Epidermal melanocyte (primary cell): ENCODE results near the gene ARF1.

ENCODE experiments used
- DNase-seq: peaks from one replicate; pipeline ENCODE4 v3.0.0; 2011; ENCODE audit warnings: low spot score; ENCODE audit not compliant: insufficient read length

Gene ARF1

DNA sequence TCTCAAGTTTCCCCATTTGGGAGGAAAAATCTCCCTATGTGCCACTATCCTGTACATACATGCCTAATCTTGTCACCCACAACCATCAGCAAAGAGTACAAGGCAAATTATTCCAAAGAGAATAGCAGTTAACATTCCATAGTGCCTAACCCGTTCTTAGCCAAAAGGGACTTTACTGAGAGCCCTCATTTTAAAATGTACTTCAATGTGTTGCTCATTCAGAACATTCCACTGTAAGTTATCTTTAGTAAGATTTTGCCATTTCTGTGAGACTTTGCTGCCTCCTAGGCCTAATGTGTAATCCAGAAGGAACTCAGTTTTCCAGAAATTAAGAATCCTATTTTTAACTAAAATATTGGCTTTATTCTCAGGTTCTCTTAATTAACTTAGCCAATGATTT is 37.8 kb downstream of the ARF1 start:
- no peak for DNase-seq

DNA sequence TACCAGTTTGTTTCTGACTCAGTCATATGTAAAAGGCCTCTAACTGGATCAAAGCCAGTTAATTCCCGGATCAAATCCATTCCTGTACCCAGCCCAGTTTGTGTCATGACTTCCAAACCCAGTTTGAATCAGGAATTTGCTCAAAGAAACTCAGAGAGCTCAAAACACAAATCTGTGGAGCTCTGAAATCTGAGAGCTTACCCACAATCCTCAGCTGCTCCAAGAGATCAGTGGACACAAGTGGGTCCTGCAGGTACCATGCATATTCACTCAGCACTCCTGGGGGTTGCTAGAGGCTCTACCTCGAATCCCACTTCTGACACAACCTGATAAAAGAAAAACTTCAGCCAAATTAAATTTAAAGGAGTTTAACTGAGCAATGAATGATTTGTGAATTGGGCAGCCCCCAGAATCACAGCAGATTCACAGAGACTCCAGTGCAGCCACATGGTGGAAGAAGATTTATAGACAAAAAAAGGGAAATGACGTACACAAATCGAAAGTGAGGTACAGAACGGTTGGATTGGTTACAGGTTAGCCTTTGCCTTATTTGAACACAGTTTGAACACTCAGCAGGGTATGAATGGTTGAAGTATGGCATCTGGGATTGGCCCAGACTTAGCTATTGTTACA is 38.5 kb downstream of the ARF1 start:
- DNase-seq, result no peak

DNA sequence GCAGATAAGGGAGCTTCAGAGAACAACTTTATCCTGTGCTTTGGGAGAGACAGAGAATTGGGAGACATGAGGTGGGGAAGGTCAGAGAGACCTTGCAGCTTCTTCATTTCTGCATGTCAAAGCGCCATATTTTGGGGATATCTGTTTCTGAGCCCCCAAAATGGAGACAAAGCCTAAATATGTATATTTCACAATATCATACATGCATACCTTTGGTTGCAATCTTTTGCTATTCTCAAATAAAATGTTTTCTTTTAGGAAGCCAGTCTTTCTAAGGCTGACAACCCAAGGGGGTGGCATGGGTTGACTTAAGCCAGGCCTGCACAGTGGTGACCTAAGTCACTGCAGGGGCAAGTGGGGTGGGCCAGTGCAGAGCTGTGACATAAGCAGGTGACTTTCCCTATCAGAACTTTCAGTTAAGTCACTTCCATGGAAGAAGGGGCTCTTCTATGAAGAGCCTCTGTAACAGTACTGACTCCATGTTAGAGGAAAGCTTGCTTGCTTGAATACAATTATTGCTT is 40.5 kb downstream of the ARF1 start:
- no peak for DNase-seq

DNA sequence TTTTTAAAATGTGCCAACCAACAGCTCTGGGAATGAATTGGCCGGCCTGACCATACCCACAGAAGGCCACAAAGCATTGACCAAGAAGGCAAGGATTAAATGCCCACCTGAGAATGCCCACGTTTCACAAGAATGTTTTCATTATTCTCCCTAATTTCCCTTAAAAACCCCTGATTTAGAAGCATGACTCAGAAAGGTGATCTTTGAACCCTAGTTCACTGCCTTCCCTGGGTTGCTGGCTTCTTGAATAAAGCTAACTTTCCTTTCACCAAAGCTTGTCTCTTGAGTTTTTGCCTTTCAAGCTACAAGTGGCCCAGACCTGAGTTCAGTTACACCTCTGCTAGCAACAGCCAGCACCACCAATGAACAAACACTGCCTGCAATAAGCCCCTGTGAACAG is 41.0 kb downstream of the ARF1 start:
- no peak for DNase-seq

DNA sequence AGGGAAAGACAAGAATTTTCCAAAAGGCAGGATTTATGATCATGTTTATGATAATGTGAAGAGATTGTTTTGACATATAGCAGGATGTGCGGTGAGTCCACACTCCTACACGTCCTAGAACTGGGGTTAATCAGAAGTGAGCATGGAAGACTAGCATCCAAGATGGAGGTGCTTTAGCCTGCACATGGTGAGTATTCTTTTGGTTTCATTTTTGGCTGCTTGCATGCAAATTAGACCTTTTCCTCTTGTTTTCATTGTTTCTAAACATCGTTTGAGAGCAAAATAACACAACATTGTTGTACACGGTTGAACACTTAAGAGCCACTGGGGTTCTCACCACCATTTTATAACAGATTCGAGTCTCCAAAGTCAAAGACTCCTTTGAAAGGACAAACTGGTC is 42.7 kb downstream of the ARF1 start:
- DNase-seq, result no peak

DNA sequence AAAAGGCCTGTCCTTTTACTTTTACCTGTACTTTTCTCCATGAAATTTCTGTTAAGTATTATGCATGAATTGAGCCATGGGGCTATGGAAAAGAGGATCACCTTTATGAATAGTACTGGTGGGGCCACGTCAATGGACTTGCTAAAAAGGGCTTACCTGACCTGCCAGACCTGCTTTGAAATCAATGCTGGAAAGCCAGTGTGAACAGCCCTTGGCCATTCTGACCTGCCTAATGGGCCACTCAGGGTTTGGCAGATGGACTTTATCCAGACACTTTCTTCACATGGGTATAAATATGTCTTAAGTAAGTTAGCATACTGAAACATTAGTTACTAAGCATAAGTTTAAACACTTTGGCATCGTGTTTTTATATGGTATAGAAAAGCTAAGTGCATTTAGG is 49.3 kb downstream of the ARF1 start:
- DNase-seq, result no peak

DNA sequence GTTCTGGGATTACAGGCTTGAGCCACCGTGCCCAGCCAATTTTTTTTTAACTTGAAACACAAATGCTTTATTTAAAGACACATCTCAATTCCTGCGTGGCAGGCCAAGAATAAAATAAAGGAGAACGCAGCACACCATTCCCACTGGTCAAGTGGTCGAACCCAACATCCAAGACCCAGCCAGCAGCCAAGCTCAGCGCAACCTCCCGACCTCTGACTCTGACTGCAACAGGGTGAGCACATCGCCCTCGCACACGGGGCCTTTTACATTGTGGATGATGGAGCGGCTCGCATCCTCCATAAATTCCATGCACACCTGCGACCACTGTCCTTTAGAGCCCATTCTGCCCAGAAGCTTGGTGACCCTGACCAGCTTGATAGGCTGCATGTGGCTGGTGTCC is 52.1 kb downstream of the ARF1 start:
- no peak for DNase-seq

DNA sequence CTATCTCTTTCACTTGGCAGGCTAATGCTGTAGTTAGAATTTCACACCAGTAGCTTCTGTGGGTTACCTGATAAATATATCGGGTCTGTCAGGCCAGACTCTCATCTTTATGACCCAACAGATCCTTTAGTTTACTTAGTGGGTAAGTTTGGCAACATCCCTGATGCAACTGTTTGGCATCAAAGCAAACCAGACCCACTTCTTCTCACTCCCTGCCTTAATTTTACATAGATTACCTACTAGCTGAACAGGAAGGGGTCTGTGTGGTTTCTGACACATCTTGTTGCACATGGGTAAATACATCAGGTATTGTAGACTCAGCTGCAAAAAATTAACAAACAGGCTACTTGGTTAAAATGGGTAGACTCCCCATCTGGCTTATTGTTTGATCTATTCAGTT is 54.4 kb downstream of the ARF1 start:
- DNase-seq, result no peak

DNA sequence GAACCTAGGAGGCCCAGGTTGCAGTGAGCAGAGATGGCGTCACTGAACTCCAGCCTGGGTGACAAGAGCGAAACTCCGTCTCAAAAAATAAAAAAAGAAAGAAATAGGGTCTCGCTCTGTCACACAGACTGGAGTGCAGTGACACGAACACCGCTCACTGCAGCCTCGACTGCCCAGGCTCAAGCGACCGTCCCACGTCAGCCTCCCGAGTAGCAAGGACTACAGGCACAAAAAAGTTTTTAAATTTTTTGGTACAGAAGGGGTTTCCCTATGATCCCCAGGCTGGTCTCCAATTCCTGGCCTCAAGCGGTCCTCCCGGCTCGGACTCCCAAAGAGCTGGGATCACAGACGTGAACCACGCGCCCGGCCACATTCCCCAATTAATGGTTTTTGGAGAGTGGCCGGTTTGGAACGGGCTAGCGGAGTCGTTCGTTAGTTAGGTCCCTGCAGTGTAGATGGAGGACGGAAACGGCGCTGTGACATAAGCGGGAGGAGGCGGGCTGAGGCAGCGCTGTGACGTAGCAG is 57.0 kb downstream of the ARF1 start:
- no peak for DNase-seq

DNA sequence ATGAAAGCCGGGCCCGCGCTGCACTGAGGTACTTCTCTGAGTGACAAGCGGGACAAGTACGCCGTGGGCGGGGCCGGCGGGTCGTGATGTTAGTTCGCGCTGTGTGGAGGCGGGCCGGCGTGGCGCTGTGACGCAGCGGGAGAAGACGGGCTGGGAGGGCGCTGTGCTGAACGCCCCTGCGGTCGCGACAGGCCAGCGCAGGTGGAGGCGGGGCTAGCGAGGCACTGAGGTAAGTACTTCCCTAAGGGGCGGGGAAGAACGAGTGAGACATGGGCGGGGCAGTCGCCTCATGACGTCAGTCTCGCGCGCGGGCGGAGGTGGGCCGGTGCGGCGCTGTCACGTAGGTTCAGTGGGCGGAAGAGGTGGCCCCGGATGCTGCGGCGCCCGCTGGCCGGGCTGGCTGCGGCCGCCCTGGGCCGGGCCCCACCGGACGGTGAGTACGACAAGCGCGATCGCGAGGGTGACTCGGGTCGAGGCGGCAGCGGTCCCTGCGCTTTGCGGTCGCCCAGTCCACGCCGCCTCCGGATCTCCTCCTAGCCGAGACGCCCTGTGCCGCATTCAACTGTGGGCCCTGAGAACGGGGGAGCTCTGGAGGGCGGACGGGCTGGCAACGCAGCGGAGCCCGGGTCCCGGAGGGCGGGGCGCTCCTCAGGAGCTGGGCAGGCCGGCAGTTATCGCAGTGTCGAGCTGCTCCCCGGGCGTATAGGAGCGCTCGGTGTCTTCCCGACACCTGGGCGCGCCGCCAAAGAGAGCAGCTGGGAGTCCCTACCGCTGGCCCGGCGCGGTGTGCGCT is 57.6 kb downstream of the ARF1 start, which contains the start of gene GUK1:
GUK1 (plus strand) TSS at position 349 of the 793 bp plus-strand sequence; CDS start at position 373, 24 bp downstream.
- DNase-seq, result peak; percentile 96

DNA sequence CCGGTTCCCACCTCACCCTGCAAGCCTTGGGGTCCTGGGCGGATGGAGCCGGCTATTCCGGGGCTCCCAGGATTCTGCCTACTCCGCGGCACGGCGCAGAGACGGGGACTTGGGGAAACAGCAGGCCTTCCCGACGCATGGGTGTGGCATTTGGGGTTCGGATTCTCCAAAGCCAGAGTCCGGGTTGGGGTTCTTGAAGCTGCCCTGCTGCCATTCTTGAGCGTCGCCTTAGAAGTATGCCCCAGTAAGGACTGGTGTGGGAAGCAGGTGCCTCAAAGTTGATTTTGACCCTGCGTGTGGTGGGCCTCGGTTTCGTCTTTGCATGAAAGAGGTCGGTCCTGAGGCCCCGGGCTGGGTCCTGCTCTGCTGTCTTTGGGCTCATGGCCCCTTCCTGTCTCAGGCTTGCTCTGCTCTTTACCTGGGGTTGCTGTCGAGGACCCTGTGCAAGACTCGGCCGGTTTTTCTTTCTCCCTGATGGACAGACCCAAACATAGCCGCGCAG is 58.3 kb downstream of the ARF1 start:
- no peak for DNase-seq

DNA sequence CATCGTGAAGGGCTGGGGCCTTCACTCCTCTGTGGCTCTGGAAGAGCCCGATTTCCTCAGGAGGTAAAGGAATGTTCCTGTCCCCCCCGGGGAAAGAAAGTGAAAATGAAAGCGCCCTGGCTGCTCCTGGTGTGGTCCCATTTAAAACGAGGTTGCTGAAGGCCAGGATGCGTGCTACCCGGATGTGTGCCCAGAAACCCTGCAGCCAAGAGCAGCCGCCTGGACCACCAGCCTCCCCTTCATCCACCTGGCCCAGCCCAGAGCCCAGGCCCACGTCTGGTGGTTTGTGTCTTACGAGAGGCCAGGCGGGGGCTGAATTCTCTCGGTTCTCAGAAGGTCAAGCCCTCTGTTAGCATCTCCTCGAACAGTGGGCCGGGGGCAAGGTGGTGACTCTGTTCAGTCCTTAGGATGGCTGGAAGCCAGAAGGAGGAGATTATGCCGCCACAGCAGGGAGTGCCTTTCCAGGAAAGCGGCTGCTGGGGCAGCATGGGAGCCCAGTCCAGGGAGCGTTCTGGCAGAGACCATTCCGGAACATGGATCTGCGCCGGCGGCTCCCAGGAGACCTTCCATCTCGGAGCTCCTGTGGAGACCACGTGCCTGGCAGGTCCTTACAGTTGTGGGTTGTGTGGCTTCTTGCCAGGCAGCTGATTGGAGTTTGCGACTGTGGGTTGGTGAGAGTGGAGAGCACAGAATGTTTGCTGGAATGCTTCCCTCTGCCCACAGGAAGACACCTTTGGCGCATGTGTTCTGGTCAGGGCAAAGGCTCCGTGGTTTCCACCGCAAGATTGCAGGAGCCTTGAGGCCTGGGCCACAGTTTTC is 58.9 kb downstream of the ARF1 start:
- no peak for DNase-seq

DNA sequence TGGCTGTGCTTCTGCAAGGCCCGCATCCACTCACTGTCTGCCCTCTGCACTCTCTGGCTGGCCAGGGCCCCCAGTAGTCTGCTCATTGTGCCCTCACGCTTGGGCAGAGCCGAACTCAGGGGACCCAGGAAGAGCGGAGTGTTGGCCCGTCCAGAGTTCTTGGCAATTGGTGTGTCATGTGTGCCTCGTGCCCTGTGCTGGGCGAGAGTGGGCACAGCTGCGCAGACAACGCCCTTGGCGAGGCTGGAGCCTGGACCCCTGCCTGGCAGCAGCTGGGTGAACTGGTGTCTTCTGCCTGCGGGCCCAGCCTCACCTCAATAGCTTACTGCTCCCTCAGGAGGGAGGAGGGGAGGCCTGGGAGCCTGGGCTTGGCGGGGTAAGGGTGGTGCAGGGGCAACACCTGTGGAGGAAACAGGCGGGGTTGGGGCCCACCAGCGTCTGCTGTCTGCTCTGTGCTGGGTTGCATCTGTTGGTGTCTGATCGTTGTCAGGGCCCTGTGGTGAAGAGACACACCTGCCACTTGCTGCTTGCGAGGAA is 59.7 kb downstream of the ARF1 start:
- no peak for DNase-seq

DNA sequence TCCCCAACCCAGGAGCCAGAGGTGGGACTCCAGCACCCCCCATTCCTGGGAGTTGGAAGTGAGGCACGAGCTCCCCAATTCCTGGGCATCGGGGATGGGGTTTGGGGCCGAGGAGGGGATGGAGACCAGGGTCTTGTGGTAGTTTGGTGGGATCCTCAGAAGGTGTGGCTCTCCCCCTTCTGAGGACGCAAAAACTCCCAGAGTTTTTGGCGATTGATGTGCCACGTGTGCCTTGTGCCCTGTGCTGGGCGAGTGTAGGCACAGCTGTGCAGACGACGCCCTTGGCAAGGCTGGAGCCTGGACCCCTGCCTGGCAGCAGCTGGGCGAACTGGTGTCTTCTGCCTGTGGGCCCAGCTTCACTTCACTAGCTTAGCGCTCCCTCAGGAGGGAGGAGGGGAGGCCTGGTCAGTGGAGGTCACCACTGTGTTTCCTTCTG is 60.2 kb downstream of the ARF1 start:
- no peak for DNase-seq

DNA sequence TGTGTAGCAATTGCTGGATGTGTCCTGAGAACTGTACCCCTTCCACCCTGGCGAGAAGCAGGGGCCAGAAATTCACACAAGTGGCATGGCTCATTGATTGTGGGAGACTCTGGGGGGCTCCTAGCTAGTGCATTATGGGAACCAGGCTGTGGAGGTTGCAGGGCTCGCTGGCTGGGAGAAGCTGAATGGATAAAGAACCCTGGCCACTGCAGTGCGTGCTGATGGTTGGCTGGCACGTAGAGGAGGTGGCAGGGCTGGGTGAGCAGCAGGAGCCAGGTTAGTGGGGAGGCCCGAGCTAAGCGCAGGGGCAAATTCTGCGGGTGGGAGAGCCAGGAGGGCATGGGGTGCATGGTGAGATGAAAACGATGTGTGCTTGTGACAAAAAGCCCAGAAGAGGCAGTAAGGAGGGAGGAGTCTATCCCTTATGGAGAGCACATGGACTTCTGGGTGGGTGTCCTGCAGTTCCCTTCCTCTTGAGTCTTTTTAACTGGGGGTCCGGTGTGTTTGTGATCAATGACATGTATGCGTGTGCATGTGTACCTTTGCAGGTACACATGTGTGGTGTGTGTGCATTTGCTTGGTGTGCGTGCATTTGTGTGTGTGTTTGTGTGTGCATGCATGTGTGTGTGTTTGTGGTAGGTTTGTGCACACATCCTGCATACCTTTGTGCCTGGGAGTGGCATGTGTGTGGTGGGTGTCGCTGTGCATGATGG is 61.1 kb downstream of the ARF1 start:
- DNase-seq, result no peak

DNA sequence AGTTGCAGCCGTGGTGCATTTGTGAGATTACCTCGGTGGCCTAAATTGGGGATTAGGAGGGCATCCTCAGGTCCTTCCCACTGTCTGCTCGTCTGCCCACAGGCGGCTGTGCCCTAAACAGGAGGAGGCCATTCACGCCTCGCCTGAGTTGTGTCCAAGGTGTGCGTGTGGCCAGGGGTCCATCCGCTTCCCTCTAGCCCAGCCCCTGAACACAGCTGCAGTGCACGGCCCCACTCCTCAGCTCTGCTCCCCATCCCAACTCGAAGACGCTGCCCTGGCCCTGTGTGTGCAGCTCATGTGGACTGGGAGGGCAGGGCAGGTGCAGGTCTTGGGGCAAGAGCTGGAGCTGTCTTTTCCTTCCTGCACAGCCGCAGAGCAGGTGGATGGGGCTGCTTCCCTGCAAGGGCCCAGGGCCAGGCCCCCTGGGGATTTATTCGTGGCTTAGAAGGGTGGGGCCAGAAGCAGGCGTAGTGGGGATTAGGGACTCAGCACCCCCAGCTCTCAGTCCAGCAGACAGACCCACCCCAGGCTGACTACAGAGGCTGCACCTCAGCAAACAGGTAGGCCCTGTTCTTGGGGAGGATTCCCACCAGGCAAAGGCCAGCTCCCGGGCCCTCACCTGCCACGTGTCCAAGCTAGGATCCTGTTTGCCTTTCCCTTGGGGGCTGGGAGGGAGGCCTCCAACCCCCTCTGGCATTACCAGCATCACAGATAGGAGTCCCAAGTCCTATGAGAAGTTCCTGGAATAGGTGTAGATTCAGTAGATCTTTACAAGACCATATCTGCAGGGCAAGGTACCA is 61.9 kb downstream of the ARF1 start:
- no peak for DNase-seq

DNA sequence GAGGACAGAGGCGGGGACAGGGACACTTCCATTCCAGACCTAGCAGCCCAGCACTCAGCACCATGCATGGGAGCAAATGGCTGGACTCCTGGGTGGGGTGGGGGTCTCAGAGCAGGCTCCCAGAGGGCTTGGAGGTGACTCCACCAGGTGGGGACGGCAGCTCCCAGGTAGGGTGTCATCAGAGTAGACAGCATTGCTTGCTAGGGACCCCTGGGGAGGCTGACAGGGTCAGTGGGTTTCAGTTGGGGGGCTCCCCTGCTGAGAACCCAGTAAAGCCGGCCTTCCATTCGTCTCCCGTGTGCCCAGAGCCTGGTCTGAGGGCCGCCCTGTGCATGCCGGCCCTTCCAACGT is 62.5 kb downstream of the ARF1 start:
- no peak for DNase-seq

DNA sequence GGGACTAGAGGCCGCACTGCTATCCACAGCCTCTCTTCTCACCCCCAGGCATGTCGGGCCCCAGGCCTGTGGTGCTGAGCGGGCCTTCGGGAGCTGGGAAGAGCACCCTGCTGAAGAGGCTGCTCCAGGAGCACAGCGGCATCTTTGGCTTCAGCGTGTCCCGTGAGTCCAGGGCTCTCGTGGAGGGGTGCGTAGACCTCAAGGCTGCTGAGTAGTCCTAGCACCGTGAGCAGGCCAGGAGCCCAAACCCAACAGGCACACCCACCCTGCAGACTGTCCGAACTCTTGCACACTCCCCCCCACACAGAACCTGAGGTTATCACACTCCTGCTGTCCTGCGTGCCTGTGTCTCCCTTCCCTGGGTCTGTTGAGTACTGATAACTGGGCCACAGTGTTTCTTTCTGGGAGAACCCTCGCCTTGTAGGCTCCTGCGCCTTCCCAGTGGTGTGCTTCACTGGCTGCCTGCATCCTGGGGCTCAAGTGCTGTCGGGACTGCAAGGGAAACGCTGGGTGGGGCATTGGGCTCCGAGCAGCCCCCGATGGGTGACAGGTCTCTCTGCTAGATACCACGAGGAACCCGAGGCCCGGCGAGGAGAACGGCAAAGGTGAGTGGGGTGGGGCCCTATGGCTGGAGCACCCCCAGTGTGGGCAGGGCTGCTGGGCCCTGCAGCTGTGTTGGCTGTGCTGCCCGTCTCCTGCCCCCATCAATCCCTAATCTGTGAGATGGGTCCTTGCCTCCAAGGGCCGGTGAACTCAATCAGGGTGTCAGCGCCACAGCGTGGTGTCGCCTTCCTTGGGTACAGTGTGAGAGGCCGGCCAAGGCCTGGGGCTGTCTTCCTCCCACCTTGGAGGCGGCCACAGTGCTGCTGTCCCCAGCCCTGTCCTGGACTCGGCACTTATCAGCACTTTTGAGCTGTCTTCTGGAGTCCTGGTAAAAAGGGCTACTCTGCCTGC is 63.2 kb downstream of the ARF1 start:
- DNase-seq, result no peak
